ENCODE data around the gene WRAP73.

The WRAP73 gene

DNA sequence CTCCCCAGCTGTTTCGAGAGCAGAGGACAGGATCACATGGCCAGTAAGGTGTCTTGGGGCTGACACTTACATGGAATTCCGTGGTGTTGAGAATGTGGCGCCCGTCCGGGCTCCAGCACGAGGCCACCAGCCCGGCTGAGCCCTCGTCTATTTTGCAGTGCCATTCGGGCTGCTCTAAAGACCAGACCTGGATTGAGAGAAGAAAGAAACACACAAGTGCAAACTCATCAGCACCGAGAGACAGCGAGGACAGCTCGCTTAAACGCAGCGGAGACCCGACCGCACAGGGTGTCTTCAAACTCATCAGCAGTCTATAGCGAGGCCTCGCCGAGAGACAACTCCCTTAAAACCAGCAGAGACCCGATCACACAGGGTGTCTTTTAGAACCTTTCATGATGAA, 3.3 kb downstream of the WRAP73 start:
- DNase-seq (ENCODE audit: low read depth): no peak

DNA sequence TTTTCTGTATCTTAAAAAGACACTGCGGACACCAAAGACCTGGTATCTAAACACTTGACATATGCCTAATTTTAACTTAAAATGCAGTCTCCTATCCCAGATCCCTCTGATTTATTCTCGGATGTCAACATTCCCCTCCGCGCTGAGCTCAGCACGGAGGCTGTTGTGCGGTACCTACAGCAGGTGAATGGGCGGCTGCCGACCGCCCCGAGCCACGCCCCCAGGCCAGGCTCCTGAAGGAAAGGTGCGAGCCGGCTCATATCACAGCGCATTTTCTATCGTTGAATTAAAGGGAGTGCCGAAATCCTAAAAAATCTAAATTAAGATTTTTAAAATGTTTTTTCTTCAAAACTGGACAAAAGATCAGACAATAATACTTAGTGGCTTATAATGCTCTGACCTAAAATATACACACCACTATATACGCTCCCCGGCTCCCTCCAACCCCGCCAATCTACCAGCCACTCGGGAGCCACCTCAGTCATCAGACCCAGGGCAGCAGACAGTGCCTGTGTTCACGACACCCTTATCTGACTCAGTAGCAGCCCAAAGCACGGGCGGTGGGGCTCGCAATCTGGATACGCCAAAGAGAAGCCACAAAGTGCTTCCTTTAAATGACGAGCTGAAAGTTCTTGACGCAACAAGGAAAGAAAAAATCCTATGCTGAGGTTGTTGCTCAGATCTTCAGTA, 4.1 kb downstream of the WRAP73 start:
- no peak for DNase-seq (ENCODE audit: low read depth)

DNA sequence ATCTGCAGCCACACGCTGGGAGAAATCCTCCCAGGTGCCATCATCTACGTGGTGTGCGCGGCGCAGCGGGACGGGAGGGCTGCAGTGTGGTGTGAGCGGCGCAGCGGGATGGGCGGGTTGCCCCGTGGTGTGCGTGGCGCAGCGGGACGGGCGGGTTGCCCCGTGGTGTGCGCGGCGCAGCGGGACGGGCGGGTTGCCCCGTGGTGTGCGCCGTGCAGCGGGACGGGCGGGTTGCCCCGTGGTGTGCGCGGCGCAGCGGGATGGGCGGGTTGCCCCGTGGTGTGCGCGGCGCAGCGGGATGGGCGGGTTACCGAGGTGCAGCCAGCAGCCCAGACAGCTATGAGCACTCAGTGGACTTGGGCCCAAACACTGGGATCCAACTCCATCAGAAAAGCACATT, 4.7 kb downstream of the WRAP73 start:
- DNase-seq (ENCODE audit: low read depth): no peak

DNA sequence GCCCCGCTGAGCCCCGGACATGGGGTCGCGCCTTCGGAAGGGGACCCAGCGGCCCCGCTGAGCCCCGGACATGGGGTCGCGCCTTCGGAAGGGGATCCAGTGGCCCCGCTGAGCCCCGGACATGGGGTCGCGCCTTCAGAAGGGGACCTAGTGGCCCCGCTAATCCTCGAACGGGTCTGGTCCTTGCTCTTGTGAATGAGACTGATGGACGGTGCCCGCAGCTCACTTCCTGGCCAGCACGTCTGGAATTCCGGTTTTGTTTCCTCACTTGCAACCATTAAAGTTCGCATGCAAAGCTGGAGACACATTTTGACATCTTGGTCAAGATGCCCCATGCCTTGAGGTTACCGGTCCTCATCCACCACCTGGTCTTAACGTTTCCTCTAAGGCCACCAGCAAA, 5.6 kb downstream of the WRAP73 start:
- DNase-seq (ENCODE audit: low read depth): no peak

DNA sequence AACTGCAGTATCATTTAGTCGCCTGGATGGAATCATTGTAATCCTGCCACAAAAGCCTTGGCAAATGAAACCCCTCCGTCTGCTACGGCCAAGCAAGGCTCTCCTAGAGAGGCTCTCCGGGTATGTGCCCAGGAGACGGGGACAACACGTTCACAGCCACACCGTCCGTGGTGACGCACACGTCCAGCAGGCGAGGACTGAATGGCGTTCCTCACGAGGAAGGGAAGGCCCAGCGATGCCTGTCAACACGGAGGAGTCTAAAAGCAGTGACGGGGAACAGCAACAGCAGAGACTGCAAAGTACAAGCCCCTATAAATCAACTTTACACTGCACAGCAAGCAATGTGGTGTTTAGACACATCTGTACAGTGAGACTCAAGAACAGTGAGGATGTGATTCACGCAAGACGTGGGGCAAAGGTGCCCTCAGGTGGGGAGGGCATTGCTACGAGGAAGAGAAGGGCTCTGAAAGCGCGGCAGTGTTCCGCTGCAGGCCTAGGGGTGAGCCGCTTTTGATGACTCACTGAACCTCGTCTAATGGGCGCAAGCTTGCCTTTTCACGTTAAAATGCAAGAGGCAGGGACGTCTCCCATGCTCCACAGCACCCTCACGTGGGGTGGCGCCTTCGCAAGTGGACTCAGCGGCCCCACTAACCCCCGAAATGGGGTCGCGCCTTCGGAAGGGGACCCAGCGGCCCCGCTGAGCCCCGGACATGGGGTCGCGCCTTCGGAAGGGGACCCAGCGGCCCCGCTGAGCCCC, 6.8 kb downstream of the WRAP73 start:
- no peak for DNase-seq (ENCODE audit: low read depth)

DNA sequence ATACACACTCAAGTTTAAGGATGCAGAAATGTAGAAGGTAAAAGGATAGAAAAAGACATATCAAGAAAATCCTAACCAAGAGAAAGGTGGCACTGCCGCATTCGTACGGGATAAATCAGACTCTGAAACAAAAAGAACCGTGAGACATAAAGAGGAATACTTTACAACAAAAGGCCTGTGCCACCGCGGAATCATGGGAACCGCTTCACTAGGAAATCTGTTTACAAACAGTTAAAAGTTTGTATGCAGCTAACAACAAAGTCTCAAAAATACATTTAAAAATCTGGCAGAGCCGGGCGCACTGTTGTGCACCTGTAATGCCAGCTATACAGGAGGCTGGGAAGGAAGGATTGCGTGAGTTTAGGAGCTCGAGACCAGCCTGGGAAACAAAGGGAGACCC, 8.1 kb downstream of the WRAP73 start:
- DNase-seq (ENCODE audit: low read depth): no peak

DNA sequence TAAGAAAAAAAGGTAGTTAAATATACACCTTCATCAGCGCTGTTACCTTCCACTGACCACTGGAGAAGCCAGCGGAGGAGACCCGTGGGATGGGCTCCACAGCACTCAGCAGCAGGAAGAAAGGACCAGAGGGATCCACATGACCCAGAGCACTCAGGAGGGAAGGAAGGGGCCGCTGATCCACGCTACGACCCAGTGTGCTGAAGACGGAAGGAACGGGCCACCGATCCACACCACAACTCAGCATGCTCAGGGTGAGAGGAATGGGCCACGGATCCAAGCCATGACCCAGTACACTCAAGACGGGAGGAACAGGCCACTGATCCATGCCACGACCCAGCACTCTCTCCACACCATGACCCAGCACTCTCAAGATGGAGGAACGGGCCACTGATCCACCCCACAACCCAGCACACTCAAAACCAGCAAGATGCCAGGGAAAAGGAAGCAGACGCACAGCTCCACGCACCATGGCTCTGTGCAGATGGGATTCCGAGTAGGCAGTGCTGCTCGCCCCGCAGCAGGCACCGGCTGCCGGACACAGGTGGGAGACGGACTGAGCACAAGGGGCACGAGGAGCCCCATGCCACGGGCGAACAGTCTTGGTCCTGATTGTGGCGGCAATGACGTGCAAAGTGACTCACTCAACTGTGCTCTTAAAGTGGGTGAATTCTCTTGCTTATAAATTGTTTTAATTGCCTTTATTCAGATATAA, 8.7 kb downstream of the WRAP73 start:
- DNase-seq (ENCODE audit: low read depth): no peak

DNA sequence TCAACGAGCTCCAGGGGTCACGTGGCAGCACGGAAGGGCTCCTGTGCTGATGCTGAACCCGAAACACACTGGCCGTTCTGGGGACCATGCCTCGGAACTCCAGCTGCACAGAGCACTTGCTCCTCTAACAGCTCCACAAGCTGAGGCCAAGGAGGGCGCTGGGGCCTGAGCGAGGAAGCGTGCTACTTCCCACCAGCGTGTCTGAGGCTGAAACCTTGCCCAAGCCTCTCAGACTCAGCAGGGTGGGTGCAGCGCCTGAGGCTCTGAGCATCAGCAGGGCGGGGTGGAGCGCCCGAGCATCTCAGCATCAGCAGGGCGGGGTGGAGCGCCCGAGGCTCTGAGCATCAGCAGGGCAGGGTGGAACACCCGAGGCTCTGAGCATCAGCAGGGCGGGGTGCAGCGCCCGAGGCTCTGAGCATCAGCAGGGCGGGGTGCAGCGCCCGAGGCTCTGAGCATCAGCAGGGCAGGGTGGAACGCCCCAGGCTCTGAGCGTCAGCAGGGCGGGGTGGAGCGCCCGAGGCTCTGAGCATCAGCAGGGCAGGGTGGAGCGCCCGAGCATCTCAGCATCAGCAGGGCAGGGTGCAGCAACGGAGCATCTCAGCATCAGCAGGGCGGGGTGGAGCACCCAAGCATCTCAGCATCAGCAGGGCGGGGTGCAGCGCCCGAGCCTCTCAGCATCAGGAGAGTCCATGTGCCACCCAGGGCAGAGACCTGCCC, 9.6 kb downstream of the WRAP73 start:
- DNase-seq (ENCODE audit: low read depth): no peak

DNA sequence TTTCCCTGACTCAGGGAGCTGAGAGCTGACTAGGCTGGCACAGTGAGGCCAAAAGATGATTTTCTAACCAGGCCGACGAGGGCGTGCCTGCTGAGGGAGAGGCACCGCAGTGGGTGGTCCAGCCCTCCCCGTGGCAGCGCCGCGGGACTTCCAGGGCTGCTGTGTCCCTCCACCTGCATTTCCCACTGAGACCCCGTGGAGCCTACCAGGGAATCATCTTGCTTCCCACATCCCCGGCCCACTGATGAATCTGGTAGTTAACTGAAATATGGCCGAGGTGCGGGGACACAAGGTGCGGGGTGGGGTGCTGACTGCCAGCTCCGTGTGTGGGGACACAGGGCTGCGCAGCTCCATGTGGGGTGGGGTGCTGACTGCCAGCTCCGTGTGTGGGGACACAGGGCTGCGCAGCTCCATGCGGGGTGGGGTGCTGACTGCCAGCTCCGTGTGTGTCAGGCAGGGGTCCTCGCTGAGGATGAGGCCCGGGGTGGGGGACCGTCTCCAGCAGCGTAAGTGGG, 10.4 kb downstream of the WRAP73 start:
- DNase-seq (ENCODE audit: low read depth): no peak

DNA sequence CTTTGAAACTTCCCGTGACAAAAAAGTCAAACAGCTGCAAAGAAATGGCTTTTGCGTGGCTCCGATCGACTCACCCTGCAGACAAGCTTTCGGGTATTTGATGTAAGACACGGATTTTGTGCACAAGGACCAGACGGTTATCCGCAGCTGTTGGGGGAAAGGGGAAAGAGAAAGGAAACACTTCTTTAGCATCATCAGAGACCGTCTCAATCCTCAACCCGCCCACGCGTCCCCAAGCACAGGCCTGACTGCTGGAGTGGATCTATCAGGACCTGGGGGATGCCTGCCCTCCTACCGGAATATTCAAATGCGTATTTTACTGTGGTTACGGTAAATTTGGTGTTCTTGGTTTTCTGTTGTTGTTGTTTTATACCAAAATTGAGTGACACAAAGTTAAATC, 11.2 kb downstream of the WRAP73 start:
- no peak for DNase-seq (ENCODE audit: low read depth)

DNA sequence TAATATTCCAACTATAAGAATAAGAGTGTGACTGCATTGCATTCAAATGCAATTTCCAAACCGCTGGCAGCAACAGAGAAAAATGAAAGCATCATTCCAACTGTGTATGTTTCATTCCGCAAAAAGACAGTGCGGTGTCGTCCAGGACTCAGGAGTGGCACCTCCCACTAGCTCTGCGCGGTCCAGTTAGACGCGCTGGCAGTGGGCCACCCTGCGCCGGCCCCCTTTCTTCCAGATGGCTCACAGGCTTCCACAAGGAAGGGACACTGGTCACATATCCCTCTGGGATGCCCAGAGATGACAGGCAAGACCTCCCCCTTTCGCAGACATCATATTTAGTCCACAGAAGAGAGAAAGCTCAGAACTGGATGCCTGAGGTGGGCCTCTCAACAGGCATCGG, 11.9 kb downstream of the WRAP73 start:
- DNase-seq (ENCODE audit: low read depth): no peak

DNA sequence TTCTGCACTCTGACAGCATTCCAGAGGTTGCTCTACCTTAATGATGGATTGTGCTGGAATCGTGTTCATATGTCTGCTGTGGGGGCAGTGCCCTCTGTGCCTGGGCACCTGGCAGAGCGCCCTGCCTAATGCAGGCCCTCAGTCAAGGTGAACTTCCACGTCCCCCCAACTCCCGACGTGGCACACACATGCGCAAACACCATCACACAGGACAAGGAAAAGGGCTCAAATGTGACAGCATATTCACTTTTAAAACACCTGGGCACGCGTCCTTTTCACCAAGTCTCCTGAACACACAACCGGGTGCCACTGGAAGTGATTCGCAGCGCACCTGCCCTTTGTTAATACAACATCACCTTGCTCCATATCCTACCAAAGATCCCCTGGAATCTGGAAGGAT, 13.4 kb downstream of the WRAP73 start:
- no peak for DNase-seq (ENCODE audit: low read depth)

DNA sequence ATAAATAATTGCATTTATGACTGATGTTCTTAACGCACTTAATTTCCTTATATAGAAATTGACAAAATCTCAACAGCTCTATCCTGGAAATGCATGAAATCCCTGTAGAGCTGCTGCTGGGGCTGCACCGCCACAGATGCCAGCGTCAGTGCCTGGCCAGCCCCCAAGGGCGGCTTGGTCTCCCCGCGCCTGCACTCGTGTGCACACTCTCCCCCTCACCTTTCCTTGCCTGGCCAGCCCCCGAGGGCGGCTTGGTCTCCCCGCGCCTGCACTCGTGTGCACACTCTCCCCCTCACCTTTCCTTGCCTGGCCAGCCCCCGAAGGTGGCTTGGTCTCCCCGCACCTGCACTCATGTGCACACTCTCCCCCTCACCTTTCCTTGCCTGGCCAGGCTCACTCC, 13.8 kb downstream of the WRAP73 start:
- DNase-seq (ENCODE audit: low read depth): no peak

DNA sequence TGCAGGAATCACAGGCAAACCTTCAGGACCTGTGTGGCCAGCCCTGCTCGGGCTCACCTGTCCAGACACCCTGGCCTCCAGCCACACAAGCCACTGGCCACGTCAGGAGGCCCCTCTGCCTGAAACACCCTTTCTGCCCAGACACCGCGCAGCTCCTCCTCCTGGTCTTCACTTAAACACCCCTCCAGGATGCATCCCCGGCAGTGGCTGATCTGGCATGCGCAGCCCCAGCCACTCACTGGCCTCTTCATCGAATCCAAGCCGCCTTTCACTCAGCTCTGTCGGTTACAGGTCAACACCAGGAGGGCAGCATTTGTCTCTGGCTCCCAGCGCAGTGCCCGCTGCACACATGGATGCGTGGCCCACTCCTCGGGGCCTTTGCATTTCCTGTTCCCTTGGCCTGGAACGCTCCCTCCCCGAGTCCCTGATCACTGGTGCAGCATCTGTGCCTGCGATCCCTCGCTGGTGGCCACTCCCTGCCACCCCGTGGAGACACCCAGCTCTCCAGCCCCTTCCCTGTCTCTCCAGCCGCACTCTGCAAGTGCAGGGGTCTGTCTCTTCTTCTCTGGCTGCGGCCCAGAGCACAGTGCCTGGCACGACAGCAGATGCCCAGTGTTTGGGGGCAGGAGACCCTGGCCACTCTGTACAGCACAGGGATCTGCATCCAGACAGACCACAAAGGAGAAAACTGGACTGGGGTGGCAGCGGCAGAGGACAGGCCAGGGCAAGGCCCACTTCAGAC, 15.7 kb downstream of the WRAP73 start:
- no peak for DNase-seq (ENCODE audit: low read depth)

DNA sequence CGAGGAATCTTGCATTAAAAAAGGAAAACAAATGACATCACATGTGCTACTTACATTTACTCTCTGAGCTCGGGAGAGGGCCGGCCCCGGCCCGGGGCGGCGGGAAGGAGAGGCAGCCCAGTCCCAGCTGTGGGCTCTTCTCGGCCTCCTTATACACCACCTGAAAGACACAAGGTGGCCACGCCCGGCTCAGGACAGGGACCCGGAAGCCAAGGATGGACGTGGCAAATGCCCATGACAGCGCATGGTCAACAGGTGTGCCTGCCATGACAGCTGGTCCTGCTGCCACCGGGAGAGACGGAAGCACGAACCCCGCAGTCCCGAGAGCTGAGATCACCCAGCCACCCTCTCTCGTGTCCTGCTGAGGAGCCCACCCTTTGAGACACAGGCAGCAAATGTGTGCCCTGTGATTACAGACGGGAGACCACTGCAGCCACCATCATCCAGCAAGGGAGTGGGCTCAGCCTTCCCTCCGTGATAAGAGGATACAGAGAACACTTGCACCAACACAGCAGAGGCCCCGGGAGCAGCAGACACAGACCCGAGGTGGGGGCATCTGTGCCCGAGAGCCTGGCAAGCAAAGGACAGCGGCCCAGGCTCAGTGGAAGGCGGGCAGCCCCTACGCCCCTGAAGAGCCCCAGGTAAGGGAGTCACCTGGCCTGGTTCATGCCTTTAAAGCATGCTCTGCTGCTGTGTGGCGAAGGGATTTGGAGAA, 16.4 kb downstream of the WRAP73 start:
- no peak for DNase-seq (ENCODE audit: low read depth)

DNA sequence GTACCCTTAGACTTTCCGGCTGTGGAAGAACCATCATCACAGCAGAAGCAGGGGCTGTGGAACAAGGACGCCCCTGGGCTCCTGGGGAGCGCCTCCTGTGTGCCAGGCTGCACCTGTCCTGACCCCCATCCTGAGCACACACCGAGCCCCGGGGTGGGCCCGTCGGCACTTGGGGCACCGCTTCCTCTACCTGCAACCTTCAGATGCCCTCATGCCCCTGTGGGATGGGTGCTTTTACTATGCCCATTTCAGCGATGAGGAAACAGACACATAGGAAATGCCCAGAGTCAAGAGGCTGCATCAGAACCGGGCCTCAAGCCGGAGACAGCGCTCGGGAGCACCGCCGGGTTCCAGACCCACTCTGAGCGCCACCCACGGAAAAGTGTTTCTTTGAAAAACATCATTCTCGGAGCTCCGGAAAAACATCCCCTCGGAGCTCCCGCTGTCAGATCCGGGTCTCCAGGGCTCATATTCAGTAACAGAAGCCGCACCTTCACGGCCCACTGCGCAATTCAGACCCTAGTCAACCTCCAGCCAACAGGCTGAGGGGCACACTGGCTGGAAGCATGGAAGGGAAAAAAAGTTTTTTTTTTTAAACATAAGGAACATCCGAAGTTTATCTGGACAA, 17.1 kb downstream of the WRAP73 start:
- DNase-seq (ENCODE audit: low read depth): no peak

DNA sequence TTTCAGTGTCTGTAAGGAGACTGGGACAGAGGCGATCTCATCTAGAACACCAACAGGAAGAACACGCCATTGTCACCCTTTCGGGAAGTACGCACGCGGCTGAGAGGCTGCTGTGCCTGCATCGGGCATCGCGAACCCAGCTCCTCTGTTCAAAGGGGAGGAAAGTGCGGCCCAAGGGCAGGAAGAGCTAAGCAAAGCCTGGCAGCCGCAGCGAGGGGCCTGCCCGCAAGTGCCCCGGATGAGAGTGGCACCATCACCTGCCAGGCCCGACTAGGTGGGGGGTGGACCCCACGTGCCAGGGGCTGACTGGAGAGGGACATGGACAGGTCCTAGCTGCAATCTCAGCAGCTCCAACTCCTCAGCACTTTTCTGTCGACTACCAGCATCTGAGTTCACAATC, 17.6 kb downstream of the WRAP73 start:
- no peak for DNase-seq (ENCODE audit: low read depth)

DNA sequence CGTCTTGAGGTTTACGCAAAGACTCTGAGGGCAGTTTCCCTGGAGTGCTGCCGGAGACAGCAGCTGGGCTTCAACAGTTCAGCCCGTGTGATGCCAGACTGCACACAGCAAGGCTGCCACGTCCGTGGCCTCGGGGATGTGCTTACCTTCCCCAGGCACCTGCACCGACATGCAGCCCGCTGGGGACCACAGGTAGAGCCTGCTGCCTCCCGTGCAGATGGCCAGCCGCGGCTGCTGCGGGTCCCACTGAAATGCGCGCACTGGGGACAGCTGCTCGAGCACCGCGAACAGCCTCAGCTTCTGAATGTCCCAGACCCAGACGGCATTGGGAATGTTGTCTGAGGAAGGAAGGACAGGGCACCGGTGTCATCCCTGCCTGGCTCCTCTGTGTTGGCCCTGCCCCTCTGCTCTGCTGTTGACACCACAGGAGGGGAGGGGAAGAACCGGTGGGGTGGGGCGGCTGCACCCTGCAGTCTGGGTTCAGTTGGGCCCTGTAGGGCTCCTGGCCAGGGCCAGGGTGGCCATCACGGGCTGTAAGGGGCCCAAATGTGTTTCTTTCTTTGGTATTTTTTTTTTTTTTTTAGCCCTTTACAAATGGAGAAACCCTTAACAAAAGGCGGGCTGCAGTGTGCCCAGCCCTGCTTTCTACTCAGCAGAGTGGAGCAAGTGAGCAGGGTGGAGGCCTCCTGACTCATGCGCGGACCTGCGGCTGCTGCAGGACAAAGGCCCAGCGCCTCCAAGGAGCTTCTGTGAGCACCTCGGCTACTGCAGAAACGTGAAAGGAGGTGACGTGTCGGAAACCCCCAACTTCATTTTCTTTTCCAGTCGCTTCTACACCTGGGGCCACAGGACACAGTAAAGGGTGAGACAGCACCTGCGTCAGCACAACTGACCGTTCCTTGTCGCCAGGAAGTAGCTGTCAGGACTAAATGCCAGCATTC, 18.3 kb downstream of the WRAP73 start:
- no peak for DNase-seq (ENCODE audit: low read depth)

DNA sequence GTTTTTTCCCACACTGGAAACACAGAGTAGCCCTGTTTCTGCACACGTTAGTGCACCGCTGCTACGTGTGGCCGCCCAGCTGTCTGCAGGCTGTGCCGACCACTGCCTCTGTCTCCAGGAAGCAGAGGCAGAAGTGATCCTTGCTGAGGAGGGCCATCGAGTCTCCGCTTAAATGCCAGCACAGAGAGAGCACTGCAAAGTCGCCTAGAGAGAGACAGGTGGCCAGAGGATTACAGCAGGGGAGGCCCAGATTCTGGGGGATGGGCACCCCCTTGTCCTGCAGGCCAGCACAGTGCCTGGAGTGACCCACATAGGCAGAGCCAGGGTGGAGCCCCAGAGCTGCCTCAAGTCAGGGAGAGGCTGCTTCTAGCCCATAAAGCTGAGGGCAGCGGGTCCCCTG, 19.0 kb downstream of the WRAP73 start:
- no peak for DNase-seq (ENCODE audit: low read depth)

Measured in stimulated activated CD4-positive, alpha-beta T cell treated with anti-CD3 and anti-CD28 coated beads, Interleukin-2, amount 100 ng/mL, for 4 hours (primary cell).